HepG2 (cell line): ENCODE measurements around the gene LCMT2. TPM values are rescaled to one million over a fixed set of nuclear protein-coding genes. Genes with fewer than 3 reads are reported as not detected.

Source experiments
- ARNTL ChIP-seq: sonication (generic); formaldehyde crosslinking; IDR thresholded peaks from 2 replicates; pipeline ENCODE4 v1.4.0; 2020; ENCODE audit warnings: mild to moderate bottlenecking, missing genetic modification reagents
- HMG20A ChIP-seq: IDR thresholded peaks from 2 replicates; pipeline ENCODE4 v1.6.1; 2016; ENCODE audit warnings: borderline replicate concordance
- MAFK ChIP-seq, 2 experiments: IDR thresholded peaks in 1 of 2; conservative IDR thresholded peaks in 1 of 2; 2 replicates each; pipeline ENCODE4 v1.6.1; 2011; ENCODE audit warnings: improper control_type of control experiment in 2 of 2, low read length in 2 of 2
- MIXL1 ChIP-seq: IDR thresholded peaks from 2 replicates; pipeline ENCODE4 v1.6.1; 2016
- NFIB ChIP-seq: sonication (generic); formaldehyde crosslinking; IDR thresholded peaks from 2 replicates; pipeline ENCODE4 v1.9.0; 2021; ENCODE audit warnings: missing genetic modification reagents, mild to moderate bottlenecking, borderline replicate concordance
- TAF1 ChIP-seq: sonication (generic); formaldehyde crosslinking; IDR thresholded peaks from 2 replicates; pipeline ENCODE4 v1.4.0; 2020; ENCODE audit warnings: missing genetic modification reagents
- TMF1 ChIP-seq: sonication (generic); formaldehyde crosslinking; IDR thresholded peaks from 2 replicates; pipeline ENCODE4 v1.8.1; 2022; ENCODE audit warnings: low read depth, missing genetic modification reagents
- ZBTB42 ChIP-seq: sonication (generic); formaldehyde crosslinking; IDR thresholded peaks from 2 replicates; pipeline ENCODE4 v1.5.0; 2020; ENCODE audit warnings: mild to moderate bottlenecking, missing genetic modification reagents
- ZNF251 ChIP-seq: sonication (generic); formaldehyde crosslinking; IDR thresholded peaks from 2 replicates; pipeline ENCODE4 v1.9.0; 2021; ENCODE audit warnings: mild to moderate bottlenecking, missing genetic modification reagents
- ZNF879 ChIP-seq: sonication (generic); formaldehyde crosslinking; IDR thresholded peaks from 2 replicates; pipeline ENCODE4 v1.8.1; 2023; ENCODE audit warnings: missing genetic modification reagents
- polyA plus RNA-seq, 8 experiments: library from polyadenylated mRNA; depleted of rRNA in 3 of 8; stranded (reverse) in 7 of 8; unstranded in 1 of 8; fragments of >200 nt; fragmentation: Illumina TruSeq in 4 of 8; extraction: Trizol in 4 of 8; gene quantifications; 2 replicates each; pipeline versions ENCODE4 v1.2.1 to v1.2.3, GENCODE V29; 2011 to 2016; ENCODE audit warnings: low read depth in 4 of 8, missing spikeins in 1 of 8, mixed read lengths in 1 of 8; ENCODE audit not compliant: insufficient read depth in 1 of 8
- total RNA-seq, 5 experiments: library from RNA; depleted of rRNA; stranded (reverse); fragments of >200 nt; fragmentation: Illumina TruSeq; extraction: Trizol; gene quantifications; 2 replicates each; pipeline ENCODE4 v1.2.3, GENCODE V29; 2016; ENCODE audit warnings: low read depth in 1 of 5
- TF ChIP-seq, protein P1 (sequence below): sonication (generic); formaldehyde crosslinking; IDR thresholded peaks from 2 replicates; pipeline ENCODE4 v1.4.0; 2020; ENCODE audit warnings: mild to moderate bottlenecking, low read depth, missing genetic modification reagents
- TF ChIP-seq, protein P2 (sequence below): sonication (generic); formaldehyde crosslinking; IDR thresholded peaks from 2 replicates; pipeline ENCODE4 v1.5.0; 2020; ENCODE audit warnings: missing genetic modification reagents, mild to moderate bottlenecking, borderline replicate concordance
- TF ChIP-seq, protein P3 (sequence below): sonication (generic); formaldehyde crosslinking; conservative IDR thresholded peaks from 2 replicates; pipeline ENCODE4 v1.4.0; 2020; ENCODE audit warnings: missing genetic modification reagents
- TF ChIP-seq, protein P4 (sequence below): IDR thresholded peaks from 2 replicates; pipeline ENCODE4 v1.6.1; 2016; ENCODE audit warnings: mild to moderate bottlenecking, missing biosample characterization, missing genetic modification reagents
- TF ChIP-seq, protein P5 (sequence below): sonication (generic); formaldehyde crosslinking; IDR thresholded peaks from 2 replicates; pipeline ENCODE4 v1.5.0; 2020; ENCODE audit warnings: mild to moderate bottlenecking, missing genetic modification reagents, borderline replicate concordance
- TF ChIP-seq, protein P6 (sequence below): sonication (generic); formaldehyde crosslinking; conservative IDR thresholded peaks from 2 replicates; pipeline ENCODE4 v1.4.0; 2020; ENCODE audit warnings: missing genetic modification reagents

LCMT2 gene
- total and polyA plus RNA-seq, 2 of the 13 experiments (the other 11 are each of a cell fraction or from before 2014, with no cell fraction given) = 6.9 to 9.1 TPM

DNA sequence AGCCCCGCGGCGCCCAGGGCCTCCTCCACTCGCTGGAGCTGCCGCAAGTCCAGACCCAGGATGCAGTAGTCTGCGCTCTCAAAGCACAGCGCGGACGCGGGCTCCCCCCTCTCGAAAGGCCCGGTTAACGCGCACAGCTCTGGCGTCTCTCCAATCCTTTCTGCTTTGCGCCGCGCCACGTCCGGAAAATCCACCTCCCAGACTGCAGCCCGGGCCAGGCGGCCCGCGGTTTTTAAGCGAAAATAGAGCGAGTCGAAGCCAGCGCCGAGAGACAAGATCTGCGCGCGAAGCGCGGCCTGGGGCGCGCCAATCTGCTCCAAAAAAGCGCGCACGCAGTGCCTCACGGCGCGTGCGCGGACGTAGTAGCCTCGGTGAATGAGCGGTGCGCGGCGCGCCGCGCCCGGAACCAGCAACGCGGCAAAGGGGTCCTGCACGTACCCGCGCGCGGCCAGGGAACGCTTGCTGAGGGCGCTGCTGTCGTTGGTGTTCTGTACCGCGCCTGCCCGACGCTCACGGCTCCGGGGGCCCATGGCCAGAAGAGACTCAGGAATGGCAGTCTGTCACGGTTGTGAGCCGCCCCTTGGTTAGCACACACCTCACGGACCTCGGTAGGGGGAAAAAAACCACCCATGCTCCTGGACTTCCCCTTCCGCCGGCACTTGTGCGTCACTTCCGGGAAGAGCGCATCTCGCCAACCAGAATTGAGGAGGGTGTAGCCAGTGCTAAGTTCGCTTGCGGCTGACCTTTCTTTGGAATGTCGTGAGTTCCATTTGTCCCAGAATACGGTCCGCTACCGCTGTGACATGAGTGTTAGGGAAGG is at the start of gene LCMT2 (continued):
- TF ChIP-seq, protein P1, sequence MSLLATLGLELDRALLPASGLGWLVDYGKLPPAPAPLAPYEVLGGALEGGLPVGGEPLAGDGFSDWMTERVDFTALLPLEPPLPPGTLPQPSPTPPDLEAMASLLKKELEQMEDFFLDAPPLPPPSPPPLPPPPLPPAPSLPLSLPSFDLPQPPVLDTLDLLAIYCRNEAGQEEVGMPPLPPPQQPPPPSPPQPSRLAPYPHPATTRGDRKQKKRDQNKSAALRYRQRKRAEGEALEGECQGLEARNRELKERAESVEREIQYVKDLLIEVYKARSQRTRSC (CRISPR knock-in tag) = no peak
- TF ChIP-seq, protein P2, sequence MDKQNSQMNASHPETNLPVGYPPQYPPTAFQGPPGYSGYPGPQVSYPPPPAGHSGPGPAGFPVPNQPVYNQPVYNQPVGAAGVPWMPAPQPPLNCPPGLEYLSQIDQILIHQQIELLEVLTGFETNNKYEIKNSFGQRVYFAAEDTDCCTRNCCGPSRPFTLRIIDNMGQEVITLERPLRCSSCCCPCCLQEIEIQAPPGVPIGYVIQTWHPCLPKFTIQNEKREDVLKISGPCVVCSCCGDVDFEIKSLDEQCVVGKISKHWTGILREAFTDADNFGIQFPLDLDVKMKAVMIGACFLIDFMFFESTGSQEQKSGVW = peak; percentile 75; the same call in 1 of the 2 replicates
- no peak for TF ChIP-seq HMG20A (CRISPR knock-in tag)
- no peak for TF ChIP-seq MAFK (conservative IDR thresholded peaks at IDR 0.05 in 1 of 2, IDR thresholded peaks at IDR 0.05 in 1 of 2; ENCODE audit: low read length in 2 of 2)
- TF ChIP-seq, protein P3, sequence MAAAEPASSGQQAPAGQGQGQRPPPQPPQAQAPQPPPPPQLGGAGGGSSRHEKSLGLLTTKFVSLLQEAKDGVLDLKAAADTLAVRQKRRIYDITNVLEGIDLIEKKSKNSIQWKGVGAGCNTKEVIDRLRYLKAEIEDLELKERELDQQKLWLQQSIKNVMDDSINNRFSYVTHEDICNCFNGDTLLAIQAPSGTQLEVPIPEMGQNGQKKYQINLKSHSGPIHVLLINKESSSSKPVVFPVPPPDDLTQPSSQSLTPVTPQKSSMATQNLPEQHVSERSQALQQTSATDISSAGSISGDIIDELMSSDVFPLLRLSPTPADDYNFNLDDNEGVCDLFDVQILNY (CRISPR knock-in tag) = no peak
- TF ChIP-seq ZNF879 = no peak; the same call in 1 of the 2 replicates
- no peak for TF ChIP-seq NFIB
- TF ChIP-seq, protein P4, sequence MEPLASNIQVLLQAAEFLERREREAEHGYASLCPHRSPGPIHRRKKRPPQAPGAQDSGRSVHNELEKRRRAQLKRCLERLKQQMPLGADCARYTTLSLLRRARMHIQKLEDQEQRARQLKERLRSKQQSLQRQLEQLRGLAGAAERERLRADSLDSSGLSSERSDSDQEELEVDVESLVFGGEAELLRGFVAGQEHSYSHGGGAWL (CRISPR knock-in tag) = no peak; the same call in 1 of the 2 replicates
- TF ChIP-seq TAF1 (CRISPR knock-in tag) = peak; percentile 88
- no peak for TF ChIP-seq ZNF251 (CRISPR knock-in tag)
- no peak; the same call in 1 of the 2 replicates for TF ChIP-seq TMF1 (CRISPR knock-in tag)
- TF ChIP-seq, protein P5, sequence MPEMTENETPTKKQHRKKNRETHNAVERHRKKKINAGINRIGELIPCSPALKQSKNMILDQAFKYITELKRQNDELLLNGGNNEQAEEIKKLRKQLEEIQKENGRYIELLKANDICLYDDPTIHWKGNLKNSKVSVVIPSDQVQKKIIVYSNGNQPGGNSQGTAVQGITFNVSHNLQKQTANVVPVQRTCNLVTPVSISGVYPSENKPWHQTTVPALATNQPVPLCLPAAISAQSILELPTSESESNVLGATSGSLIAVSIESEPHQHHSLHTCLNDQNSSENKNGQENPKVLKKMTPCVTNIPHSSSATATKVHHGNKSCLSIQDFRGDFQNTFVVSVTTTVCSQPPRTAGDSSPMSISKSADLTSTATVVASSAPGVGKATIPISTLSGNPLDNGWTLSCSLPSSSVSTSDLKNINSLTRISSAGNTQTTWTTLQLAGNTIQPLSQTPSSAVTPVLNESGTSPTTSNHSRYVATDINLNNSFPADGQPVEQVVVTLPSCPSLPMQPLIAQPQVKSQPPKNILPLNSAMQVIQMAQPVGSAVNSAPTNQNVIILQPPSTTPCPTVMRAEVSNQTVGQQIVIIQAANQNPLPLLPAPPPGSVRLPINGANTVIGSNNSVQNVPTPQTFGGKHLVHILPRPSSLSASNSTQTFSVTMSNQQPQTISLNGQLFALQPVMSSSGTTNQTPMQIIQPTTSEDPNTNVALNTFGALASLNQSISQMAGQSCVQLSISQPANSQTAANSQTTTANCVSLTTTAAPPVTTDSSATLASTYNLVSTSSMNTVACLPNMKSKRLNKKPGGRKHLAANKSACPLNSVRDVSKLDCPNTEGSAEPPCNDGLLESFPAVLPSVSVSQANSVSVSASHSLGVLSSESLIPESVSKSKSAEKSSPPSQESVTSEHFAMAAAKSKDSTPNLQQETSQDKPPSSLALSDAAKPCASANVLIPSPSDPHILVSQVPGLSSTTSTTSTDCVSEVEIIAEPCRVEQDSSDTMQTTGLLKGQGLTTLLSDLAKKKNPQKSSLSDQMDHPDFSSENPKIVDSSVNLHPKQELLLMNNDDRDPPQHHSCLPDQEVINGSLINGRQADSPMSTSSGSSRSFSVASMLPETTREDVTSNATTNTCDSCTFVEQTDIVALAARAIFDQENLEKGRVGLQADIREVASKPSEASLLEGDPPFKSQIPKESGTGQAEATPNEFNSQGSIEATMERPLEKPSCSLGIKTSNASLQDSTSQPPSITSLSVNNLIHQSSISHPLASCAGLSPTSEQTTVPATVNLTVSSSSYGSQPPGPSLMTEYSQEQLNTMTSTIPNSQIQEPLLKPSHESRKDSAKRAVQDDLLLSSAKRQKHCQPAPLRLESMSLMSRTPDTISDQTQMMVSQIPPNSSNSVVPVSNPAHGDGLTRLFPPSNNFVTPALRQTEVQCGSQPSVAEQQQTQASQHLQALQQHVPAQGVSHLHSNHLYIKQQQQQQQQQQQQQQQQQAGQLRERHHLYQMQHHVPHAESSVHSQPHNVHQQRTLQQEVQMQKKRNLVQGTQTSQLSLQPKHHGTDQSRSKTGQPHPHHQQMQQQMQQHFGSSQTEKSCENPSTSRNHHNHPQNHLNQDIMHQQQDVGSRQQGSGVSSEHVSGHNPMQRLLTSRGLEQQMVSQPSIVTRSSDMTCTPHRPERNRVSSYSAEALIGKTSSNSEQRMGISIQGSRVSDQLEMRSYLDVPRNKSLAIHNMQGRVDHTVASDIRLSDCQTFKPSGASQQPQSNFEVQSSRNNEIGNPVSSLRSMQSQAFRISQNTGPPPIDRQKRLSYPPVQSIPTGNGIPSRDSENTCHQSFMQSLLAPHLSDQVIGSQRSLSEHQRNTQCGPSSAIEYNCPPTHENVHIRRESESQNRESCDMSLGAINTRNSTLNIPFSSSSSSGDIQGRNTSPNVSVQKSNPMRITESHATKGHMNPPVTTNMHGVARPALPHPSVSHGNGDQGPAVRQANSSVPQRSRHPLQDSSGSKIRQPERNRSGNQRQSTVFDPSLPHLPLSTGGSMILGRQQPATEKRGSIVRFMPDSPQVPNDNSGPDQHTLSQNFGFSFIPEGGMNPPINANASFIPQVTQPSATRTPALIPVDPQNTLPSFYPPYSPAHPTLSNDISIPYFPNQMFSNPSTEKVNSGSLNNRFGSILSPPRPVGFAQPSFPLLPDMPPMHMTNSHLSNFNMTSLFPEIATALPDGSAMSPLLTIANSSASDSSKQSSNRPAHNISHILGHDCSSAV (CRISPR knock-in tag) = no peak
- TF ChIP-seq MIXL1 (CRISPR knock-in tag) = peak; percentile 26; the same call in 1 of the 2 replicates
- peak; percentile 86 for TF ChIP-seq ZBTB42 (CRISPR knock-in tag)
- TF ChIP-seq, protein P6, sequence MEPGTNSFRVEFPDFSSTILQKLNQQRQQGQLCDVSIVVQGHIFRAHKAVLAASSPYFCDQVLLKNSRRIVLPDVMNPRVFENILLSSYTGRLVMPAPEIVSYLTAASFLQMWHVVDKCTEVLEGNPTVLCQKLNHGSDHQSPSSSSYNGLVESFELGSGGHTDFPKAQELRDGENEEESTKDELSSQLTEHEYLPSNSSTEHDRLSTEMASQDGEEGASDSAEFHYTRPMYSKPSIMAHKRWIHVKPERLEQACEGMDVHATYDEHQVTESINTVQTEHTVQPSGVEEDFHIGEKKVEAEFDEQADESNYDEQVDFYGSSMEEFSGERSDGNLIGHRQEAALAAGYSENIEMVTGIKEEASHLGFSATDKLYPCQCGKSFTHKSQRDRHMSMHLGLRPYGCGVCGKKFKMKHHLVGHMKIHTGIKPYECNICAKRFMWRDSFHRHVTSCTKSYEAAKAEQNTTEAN (CRISPR knock-in tag) = no peak; the same call in 1 of the 2 replicates
- TF ChIP-seq ARNTL = 0 out of 2 replicates have a peak, but pooled peaks have one; percentile 5
